GM12878 (cell line): ENCODE results near the gene MICALL1.

Experiments
- CREM ChIP-seq: IDR thresholded peaks from 2 replicates; pipeline ENCODE4 v1.6.1; 2014; ENCODE audit warnings: antibody characterized with exemption, low read depth
- SPI1 ChIP-seq: IDR thresholded peaks from 2 replicates; pipeline ENCODE4 v1.6.1; 2011; ENCODE audit warnings: low read depth, mild to moderate bottlenecking, low read length, moderate library complexity, borderline replicate concordance; ENCODE audit not compliant: insufficient read depth
- TF ChIP-seq, protein P1 (sequence below): IDR thresholded peaks from 2 replicates; pipeline ENCODE4 v1.6.1; 2011; ENCODE audit warnings: mild to moderate bottlenecking, low read depth, low read length, moderate library complexity; ENCODE audit not compliant: insufficient replicate concordance
- TF ChIP-seq, protein P2 (sequence below): IDR thresholded peaks from 2 replicates; pipeline ENCODE4 v1.6.1; 2012; ENCODE audit warnings: low read depth, low read length, improper control_type of control experiment

DNA sequence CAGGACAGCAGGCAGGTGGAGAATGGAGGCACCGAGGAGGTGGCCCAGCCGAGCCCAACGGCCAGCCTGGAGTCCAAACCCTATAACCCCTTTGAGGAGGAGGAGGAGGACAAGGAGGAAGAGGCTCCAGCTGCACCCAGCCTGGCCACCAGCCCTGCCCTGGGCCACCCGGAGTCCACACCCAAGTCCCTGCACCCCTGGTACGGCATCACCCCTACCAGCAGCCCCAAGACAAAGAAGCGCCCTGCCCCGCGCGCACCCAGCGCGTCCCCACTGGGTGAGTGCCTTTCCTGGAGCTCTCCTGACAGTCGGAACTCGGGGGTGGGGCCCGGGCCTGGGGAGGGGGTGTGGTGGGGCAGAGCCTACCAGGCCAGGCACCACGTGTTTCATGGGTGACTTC is 19.7 kb downstream of the MICALL1 start:
- no peak for TF ChIP-seq SPI1
- TF ChIP-seq, protein P1, sequence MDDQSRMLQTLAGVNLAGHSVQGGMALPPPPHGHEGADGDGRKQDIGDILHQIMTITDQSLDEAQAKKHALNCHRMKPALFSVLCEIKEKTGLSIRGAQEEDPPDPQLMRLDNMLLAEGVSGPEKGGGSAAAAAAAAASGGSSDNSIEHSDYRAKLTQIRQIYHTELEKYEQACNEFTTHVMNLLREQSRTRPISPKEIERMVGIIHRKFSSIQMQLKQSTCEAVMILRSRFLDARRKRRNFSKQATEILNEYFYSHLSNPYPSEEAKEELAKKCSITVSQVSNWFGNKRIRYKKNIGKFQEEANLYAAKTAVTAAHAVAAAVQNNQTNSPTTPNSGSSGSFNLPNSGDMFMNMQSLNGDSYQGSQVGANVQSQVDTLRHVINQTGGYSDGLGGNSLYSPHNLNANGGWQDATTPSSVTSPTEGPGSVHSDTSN = no peak
- TF ChIP-seq, protein P2, sequence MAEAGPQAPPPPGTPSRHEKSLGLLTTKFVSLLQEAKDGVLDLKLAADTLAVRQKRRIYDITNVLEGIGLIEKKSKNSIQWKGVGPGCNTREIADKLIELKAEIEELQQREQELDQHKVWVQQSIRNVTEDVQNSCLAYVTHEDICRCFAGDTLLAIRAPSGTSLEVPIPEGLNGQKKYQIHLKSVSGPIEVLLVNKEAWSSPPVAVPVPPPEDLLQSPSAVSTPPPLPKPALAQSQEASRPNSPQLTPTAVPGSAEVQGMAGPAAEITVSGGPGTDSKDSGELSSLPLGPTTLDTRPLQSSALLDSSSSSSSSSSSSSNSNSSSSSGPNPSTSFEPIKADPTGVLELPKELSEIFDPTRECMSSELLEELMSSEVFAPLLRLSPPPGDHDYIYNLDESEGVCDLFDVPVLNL = no peak
- TF ChIP-seq CREM = no peak
